Chondrocyte (in vitro differentiated cells): Measurements from ENCODE around the gene MECP2. TPM values are rescaled to one million over a fixed set of nuclear protein-coding genes. Genes with fewer than 3 reads are reported as not detected.

Experiments used
- DNase-seq: peaks from one replicate; pipeline ENCODE4 v3.0.0; 2021; ENCODE audit warnings: mixed read lengths, low spot score
- H3K27ac Mint-ChIP-seq: one replicate; pipeline ENCODE4 v1.8.0; 2021; ENCODE audit warnings: mild to moderate bottlenecking, moderate library complexity, mixed read lengths; ENCODE audit not compliant: unreplicated experiment
- H3K27me3 Mint-ChIP-seq: 2 replicates; pipeline ENCODE4 v1.8.0; 2021; ENCODE audit warnings: low read depth, mixed read lengths
- H3K36me3 Mint-ChIP-seq: 2 replicates; pipeline ENCODE4 v1.8.0; 2021; ENCODE audit warnings: low read depth, mixed read lengths
- H3K4me1 Mint-ChIP-seq: 2 replicates; pipeline ENCODE4 v1.8.0; 2021; ENCODE audit warnings: low read depth, mild to moderate bottlenecking, mixed read lengths
- H3K4me3 Mint-ChIP-seq: one replicate; pipeline ENCODE4 v1.8.0; 2021; ENCODE audit warnings: mild to moderate bottlenecking, moderate library complexity, mixed read lengths; ENCODE audit not compliant: unreplicated experiment
- H3K9me3 Mint-ChIP-seq: 2 replicates; pipeline ENCODE4 v1.8.0; 2021; ENCODE audit warnings: low read depth, mixed read lengths
- CTCF ChIP-seq: fragments of 200-600 bp; sonication (generic); IDR thresholded peaks from 2 replicates; pipeline ENCODE4 v1.5.0; 2021; ENCODE audit warnings: antibody characterized with exemption, mild to moderate bottlenecking, moderate library complexity
- total RNA-seq: library from RNA; stranded (reverse); gene quantifications from 3 replicates; pipeline ENCODE4 v1.2.1, GENCODE V29; 2021

The MECP2 gene
- total RNA-seq, 1 donor from 2014 or later = 32.3 TPM

GRCh38 chrX:154010330-154011087 lies 87.0 kb downstream of the MECP2 start:
- TF ChIP-seq CTCF = no peak
- H3K27me3 Mint-ChIP-seq = no peaks in the 10 kb centered on the region
- H3K4me1 Mint-ChIP-seq = peaks cover 3% of the 10 kb centered on the region
- H3K9me3 Mint-ChIP-seq = no peaks in the 10 kb centered on the region
- no peak overlapping the region for H3K27ac Mint-ChIP-seq
- H3K4me3 Mint-ChIP-seq = no peak overlapping the region
- DNase-seq = no peak
- peaks cover 8% of the 10 kb centered on the region for H3K36me3 Mint-ChIP-seq

- H3K9me3 Mint-ChIP-seq = no peaks in the 10 kb centered on the region
- H3K27ac Mint-ChIP-seq = no peak overlapping the region
- no peaks in the 10 kb centered on the region for H3K27me3 Mint-ChIP-seq
- H3K36me3 Mint-ChIP-seq = peaks cover 8% of the 10 kb centered on the region
- peaks cover 2% of the 10 kb centered on the region for H3K4me1 Mint-ChIP-seq
- DNase-seq = no peak
- no peak for TF ChIP-seq CTCF
- H3K4me3 Mint-ChIP-seq = no peak overlapping the region
Observed at GRCh38 chrX:154008521-154008920, 89.0 kb downstream of the MECP2 start.

- Mint-ChIP-seq H3K4me3 (no peak overlapping the region), H3K9me3 (no peaks in the 10 kb centered on the region), H3K27me3 (no peaks in the 10 kb centered on the region), H3K36me3 (peaks cover 8% of the 10 kb centered on the region), H3K27ac (no peak overlapping the region), H3K4me1 (peaks cover 6% of the 10 kb centered on the region)
- DNase-seq = no peak
- TF ChIP-seq CTCF = no peak
Observed at GRCh38 chrX:154006947-154007346, 90.6 kb downstream of the MECP2 start.

GRCh38 chrX:154004315-154004714 lies 93.2 kb downstream of the MECP2 start:
- TF ChIP-seq CTCF = no peak
- H3K36me3 Mint-ChIP-seq = peaks cover 4% of the 10 kb centered on the region
- peak overlapping the region; percentile 57 for H3K27ac Mint-ChIP-seq
- DNase-seq = no peak
- no peak overlapping the region for H3K4me3 Mint-ChIP-seq
- no peaks in the 10 kb centered on the region for H3K9me3 Mint-ChIP-seq
- H3K27me3 Mint-ChIP-seq = no peaks in the 10 kb centered on the region
- H3K4me1 Mint-ChIP-seq = peaks cover 11% of the 10 kb centered on the region

- H3K27ac Mint-ChIP-seq = peak overlapping the region; percentile 52
- no peak for DNase-seq
- peaks cover 11% of the 10 kb centered on the region for H3K4me1 Mint-ChIP-seq
- H3K36me3 Mint-ChIP-seq = no peaks in the 10 kb centered on the region
- TF ChIP-seq CTCF = no peak
- no peaks in the 10 kb centered on the region for H3K9me3 Mint-ChIP-seq
- H3K4me3 Mint-ChIP-seq = no peak overlapping the region
- no peaks in the 10 kb centered on the region for H3K27me3 Mint-ChIP-seq
Observed at GRCh38 chrX:154002215-154002719, 95.2 kb downstream of the MECP2 start.
